Spleen (tissue), 11 donors: Measurements from ENCODE around the gene OTC. TPM values are rescaled to one million over a fixed set of nuclear protein-coding genes. Genes with fewer than 3 reads are reported as not detected.

Experiments
- DNase-seq: peaks from one replicate; pipeline ENCODE4 v3.0.0-alpha.2; 2020
- H3K27ac ChIP-seq, 8 donors: fragments of 200-600 bp; sonication (generic) in 7 of 8; 1 replicate in 4 of 8; 2 replicates in 4 of 8; pipeline versions ENCODE4 v1.5.0 to v1.8.0; 2016 to 2021; ENCODE audit warnings: inconsistent platforms in 4 of 8, mild to moderate bottlenecking in 4 of 8, moderate library complexity in 1 of 8
- H3K27me3 ChIP-seq, 7 donors: fragments of 200-600 bp; sonication (generic) in 6 of 7; replicated peaks in 1 of 7; 1 replicate in 4 of 7; 2 replicates in 3 of 7; pipeline versions ENCODE4 v1.5.0 to v1.8.0; 2016 to 2021; ENCODE audit warnings: inconsistent platforms in 3 of 7, mild to moderate bottlenecking in 1 of 7
- H3K36me3 ChIP-seq, 6 donors: fragments of 200-600 bp; sonication (generic) in 5 of 6; 1 replicate in 4 of 6; 2 replicates in 2 of 6; pipeline versions ENCODE4 v1.5.0 to v1.8.0; 2016 to 2021; ENCODE audit warnings: inconsistent platforms in 2 of 6
- H3K4me1 ChIP-seq, 6 donors: fragments of 200-600 bp; sonication (generic) in 5 of 6; 1 replicate in 3 of 6; 2 replicates in 3 of 6; pipeline versions ENCODE4 v1.5.0 to v1.8.0; 2016 to 2021; ENCODE audit warnings: inconsistent platforms in 3 of 6
- H3K4me3 ChIP-seq, 8 donors: fragments of 200-600 bp; sonication (generic) in 7 of 8; 1 replicate in 4 of 8; 2 replicates in 4 of 8; pipeline versions ENCODE4 v1.5.0 to v1.8.0; 2016 to 2021; ENCODE audit warnings: inconsistent platforms in 4 of 8, mild to moderate bottlenecking in 4 of 8, moderate library complexity in 2 of 8
- H3K9me3 ChIP-seq, 8 donors: fragments of 200-600 bp; sonication (generic) in 7 of 8; 1 replicate in 4 of 8; 2 replicates in 4 of 8; pipeline versions ENCODE4 v1.5.0 to v1.8.0; 2016 to 2021; ENCODE audit warnings: inconsistent platforms in 4 of 8
- POLR2A ChIP-seq, 3 donors: fragments of 450-650 bp; IDR thresholded peaks; one replicate each; pipeline ENCODE4 v1.5.1; 2017; ENCODE audit warnings: antibody characterized with exemption in 3 of 3, mild to moderate bottlenecking in 1 of 3
- POLR2AphosphoS5 ChIP-seq, 3 donors: sonication (generic); formaldehyde crosslinking; IDR thresholded peaks; one replicate each; pipeline ENCODE4 v1.5.1; 2017; ENCODE audit warnings: antibody characterized with exemption in 3 of 3
- WGBS, 5 donors: extraction: QIAGEN DNeasy Blood & Tissue Kit in 3 of 5; methylation state at CpG; one replicate each; pipeline versions ENCODE4 v1.1.5 to v1.1.7; 2013 to 2018; 5-methylcytosine and 5-hydroxymethylcytosine counted together
- intact Hi-C: fragments of 100-400 bp; cut with DNase I; formaldehyde crosslinking; loops from one replicate; pipeline ENCODE4 v1.15.0; 2023; ENCODE audit warnings: low total_unique reads
- polyA plus RNA-seq, 3 donors: library from polyadenylated mRNA; stranded (reverse); fragments of 200-250 nt; gene quantifications; one replicate each; pipeline ENCODE4 v1.2.1, GENCODE V29; 2013
- total RNA-seq, 7 donors: library from RNA; depleted of rRNA in 3 of 7; stranded (reverse); fragments of >200 nt in 3 of 7; fragmentation: NEBNext Ultra II Directional in 4 of 7; extraction: Animal tissue kit (Norgen Biotek cat#: 25700) in 4 of 7; gene quantifications; one replicate each; pipeline versions ENCODE4 v1.1.0 to v1.2.1, GENCODE V29; 2016 to 2021
- TF ChIP-seq, protein P1 (sequence below), 11 experiments: fragments of 200-600 bp in 7 of 11; fragments of 450-650 bp in 4 of 11; sonication (generic) in 4 of 11; IDR thresholded peaks in 8 of 11; conservative IDR thresholded peaks in 3 of 11; 1 replicate in 7 of 11; 2 replicates in 4 of 11; pipeline versions ENCODE4 v1.4.0 to v1.8.0; 2016 to 2021; ENCODE audit warnings: antibody characterized with exemption in 11 of 11, inconsistent platforms in 4 of 11, mild to moderate bottlenecking in 1 of 11
- donor health status: healthy with polysubstance abuse.
- donor health status: DM: no; HTN: no; CAD: no; lungs with moderate emphysema.
- donor health status: DM: no; HTN: no; CAD: no.
- donor health status: Bipolar disorder and iron deficiency.
- donor health status: healthy.
- donor health status: DM: no; HTN: no; CAD: no.
- donor health status: DM: yes; HTN: yes; CAD: no.

OTC gene
- total and polyA plus RNA-seq, 10 donors: 0.05 to 0.06 TPM; not detected in 8

DNA sequence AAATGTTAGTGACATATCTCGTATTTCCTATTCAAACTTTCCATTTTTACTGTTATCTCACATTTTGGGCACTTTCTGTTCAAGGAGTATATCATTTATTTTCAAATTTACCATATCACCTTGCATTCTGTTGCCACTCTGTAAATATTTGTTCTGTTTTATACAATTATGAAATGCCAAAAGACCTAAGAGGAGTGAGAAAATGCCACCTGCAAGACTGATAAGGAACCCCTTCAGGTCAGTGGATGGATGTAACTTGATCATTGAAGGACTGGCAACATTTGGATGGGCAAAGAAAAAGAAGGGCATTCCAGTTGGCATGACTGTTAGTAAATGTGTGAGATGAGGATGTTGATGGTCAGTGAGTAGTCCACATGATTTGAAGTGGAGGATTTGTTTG, 79.1 kb downstream of the OTC start:
- TF ChIP-seq POLR2A (IDR thresholded peaks at IDR 0.05) (no peak), POLR2AphosphoS5 (IDR thresholded peaks at IDR 0.05) (no peak)
- TF ChIP-seq, protein P1, sequence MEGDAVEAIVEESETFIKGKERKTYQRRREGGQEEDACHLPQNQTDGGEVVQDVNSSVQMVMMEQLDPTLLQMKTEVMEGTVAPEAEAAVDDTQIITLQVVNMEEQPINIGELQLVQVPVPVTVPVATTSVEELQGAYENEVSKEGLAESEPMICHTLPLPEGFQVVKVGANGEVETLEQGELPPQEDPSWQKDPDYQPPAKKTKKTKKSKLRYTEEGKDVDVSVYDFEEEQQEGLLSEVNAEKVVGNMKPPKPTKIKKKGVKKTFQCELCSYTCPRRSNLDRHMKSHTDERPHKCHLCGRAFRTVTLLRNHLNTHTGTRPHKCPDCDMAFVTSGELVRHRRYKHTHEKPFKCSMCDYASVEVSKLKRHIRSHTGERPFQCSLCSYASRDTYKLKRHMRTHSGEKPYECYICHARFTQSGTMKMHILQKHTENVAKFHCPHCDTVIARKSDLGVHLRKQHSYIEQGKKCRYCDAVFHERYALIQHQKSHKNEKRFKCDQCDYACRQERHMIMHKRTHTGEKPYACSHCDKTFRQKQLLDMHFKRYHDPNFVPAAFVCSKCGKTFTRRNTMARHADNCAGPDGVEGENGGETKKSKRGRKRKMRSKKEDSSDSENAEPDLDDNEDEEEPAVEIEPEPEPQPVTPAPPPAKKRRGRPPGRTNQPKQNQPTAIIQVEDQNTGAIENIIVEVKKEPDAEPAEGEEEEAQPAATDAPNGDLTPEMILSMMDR (IDR thresholded peaks at IDR 0.05 in 8 of 11, conservative IDR thresholded peaks at IDR 0.05 in 3 of 11): no peak
- 70 to 100% (median 83%) methylated on average over 1 of the region's 1 CpG for WGBS, 5 donors

GRCh38 chrX:38435130-38435529, 82.7 kb downstream of the OTC start:
- H3K4me1 ChIP-seq: no peaks in the 10 kb centered on the region
- no peaks in the 10 kb centered on the region for H3K36me3 ChIP-seq
- intact Hi-C loops: no loop called here
- H3K27me3 ChIP-seq: peaks cover 0 to 17% (median 0%) of the 10 kb centered on the region in 7 donors
- no peak overlapping the region for H3K27ac ChIP-seq
- no peak overlapping the region for H3K4me3 ChIP-seq
- H3K9me3 ChIP-seq: no peaks in the 10 kb centered on the region
- WGBS, 5 donors: 63 to 90% (median 73%) methylated on average over 1 of the region's 1 CpG
- no peak for TF ChIP-seq POLR2A (IDR thresholded peaks at IDR 0.05)
- TF ChIP-seq, protein P1 (IDR thresholded peaks at IDR 0.05 in 8 of 11, conservative IDR thresholded peaks at IDR 0.05 in 3 of 11): no peak
- DNase-seq: no peak

More for the DNA sequence above, 79.1 kb downstream of the OTC start:
- H3K4me3 ChIP-seq: no peak overlapping the region
- peaks cover 0 to 4% (median 0%) of the 10 kb centered on the region in 7 donors for H3K27me3 ChIP-seq
- no peak for DNase-seq
- intact Hi-C loops: no loop called here
- H3K9me3 ChIP-seq: no peaks in the 10 kb centered on the region
- H3K27ac ChIP-seq: no peak overlapping the region
- H3K36me3 ChIP-seq: no peaks in the 10 kb centered on the region
- H3K4me1 ChIP-seq: no peaks in the 10 kb centered on the region

DNA sequence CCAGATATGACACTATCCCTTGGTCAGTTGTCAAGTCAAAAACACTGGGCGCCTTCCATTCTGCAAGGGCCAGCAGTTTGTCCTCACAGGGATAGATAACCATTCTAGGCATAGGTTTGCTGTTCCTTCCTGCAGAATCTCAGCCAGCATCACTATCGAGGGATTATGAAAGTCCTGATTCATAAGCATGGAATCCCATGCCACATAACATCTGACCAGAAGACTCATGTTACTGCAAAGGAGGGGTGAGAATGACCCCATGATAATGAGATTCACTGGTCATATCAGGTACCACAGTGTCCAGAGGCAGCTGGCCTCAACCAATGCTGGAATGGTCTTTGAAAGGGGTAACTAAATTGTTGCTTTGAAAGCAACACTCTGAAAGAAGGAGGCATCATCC, 84.7 kb downstream of the OTC start:
- TF ChIP-seq, protein P1 (IDR thresholded peaks at IDR 0.05 in 8 of 11, conservative IDR thresholded peaks at IDR 0.05 in 3 of 11): no peak
- TF ChIP-seq POLR2AphosphoS5 (IDR thresholded peaks at IDR 0.05): no peak
- TF ChIP-seq POLR2A (IDR thresholded peaks at IDR 0.05): no peak
- no peak overlapping the region for H3K27ac ChIP-seq
- peaks cover 0 to 13% (median 0%) of the 10 kb centered on the region in 7 donors for H3K27me3 ChIP-seq
- intact Hi-C loops: no loop called here
- 75 to 100% (median 84%) methylated on average over 2 of the region's 2 CpGs; no CpG with 5 or more reads in 1 of the 5 donors for WGBS, 5 donors
- no peak for DNase-seq
- H3K36me3 ChIP-seq: no peaks in the 10 kb centered on the region
- no peaks in the 10 kb centered on the region for H3K9me3 ChIP-seq
- no peaks in the 10 kb centered on the region for H3K4me1 ChIP-seq
- H3K4me3 ChIP-seq: no peak overlapping the region

GRCh38 chrX:38438321-38438720, 85.9 kb downstream of the OTC start:
- intact Hi-C loops: no loop called here
- 65 to 88% (median 75%) methylated on average over 3 to 5 of the region's 5 CpGs for WGBS, 5 donors

More at GRCh38 chrX:38438321-38438720, 85.9 kb downstream of the OTC start:
- Histone ChIP-seq H3K27me3 (peaks cover 0 to 13% (median 0%) of the 10 kb centered on the region in 7 donors), H3K4me3 (no peak overlapping the region), H3K36me3 (no peaks in the 10 kb centered on the region), H3K4me1 (no peaks in the 10 kb centered on the region), H3K27ac (no peak overlapping the region), H3K9me3 (no peaks in the 10 kb centered on the region)
- TF ChIP-seq, protein P1 (IDR thresholded peaks at IDR 0.05 in 8 of 11, conservative IDR thresholded peaks at IDR 0.05 in 3 of 11): no peak
- no peak for TF ChIP-seq POLR2AphosphoS5 (IDR thresholded peaks at IDR 0.05)
- no peak for TF ChIP-seq POLR2A (IDR thresholded peaks at IDR 0.05)
- DNase-seq: peak; percentile 41
